Retinal pigment epithelial cell (primary cell): ENCODE data around the gene HSFX1.

Experiments used
- DNase-seq: peaks from one replicate; pipeline ENCODE4 v3.0.0-alpha.2; 2010; ENCODE audit warnings: low read depth
- H3K4me3 ChIP-seq: 2 replicates; pipeline ENCODE4 v1.5.1; 2011; ENCODE audit warnings: mild to moderate bottlenecking, low read length, control low read depth, moderate library complexity
- TF ChIP-seq, protein P1 (sequence below): conservative IDR thresholded peaks from 2 replicates; pipeline ENCODE4 v1.5.1; 2011; ENCODE audit warnings: low read depth, low read length, control low read depth, inconsistent platforms

HSFX1 gene

DNA sequence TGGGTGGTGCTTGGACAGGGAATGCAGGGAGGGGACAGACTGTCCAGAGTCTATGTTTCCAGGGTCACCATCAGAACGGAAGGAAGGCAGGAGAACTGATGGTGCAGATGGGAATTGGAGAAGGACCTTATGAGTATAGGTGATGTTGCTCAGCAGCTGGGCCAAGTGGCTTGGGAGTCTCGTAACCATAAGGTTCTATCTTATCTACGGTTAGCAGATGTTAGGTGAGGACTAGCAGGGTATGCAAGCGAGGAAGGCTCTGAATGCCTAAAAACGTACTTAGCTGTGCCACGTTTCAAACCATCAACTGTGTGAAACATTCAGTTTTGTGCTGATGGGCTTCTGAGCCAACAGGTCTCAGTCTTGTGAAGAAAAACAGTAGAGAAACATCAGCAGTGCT is 30.2 kb downstream of the HSFX1 start:
- no peak overlapping the region for H3K4me3 ChIP-seq
- no peak for DNase-seq
- TF ChIP-seq, protein P1, sequence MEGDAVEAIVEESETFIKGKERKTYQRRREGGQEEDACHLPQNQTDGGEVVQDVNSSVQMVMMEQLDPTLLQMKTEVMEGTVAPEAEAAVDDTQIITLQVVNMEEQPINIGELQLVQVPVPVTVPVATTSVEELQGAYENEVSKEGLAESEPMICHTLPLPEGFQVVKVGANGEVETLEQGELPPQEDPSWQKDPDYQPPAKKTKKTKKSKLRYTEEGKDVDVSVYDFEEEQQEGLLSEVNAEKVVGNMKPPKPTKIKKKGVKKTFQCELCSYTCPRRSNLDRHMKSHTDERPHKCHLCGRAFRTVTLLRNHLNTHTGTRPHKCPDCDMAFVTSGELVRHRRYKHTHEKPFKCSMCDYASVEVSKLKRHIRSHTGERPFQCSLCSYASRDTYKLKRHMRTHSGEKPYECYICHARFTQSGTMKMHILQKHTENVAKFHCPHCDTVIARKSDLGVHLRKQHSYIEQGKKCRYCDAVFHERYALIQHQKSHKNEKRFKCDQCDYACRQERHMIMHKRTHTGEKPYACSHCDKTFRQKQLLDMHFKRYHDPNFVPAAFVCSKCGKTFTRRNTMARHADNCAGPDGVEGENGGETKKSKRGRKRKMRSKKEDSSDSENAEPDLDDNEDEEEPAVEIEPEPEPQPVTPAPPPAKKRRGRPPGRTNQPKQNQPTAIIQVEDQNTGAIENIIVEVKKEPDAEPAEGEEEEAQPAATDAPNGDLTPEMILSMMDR: no peak

DNA sequence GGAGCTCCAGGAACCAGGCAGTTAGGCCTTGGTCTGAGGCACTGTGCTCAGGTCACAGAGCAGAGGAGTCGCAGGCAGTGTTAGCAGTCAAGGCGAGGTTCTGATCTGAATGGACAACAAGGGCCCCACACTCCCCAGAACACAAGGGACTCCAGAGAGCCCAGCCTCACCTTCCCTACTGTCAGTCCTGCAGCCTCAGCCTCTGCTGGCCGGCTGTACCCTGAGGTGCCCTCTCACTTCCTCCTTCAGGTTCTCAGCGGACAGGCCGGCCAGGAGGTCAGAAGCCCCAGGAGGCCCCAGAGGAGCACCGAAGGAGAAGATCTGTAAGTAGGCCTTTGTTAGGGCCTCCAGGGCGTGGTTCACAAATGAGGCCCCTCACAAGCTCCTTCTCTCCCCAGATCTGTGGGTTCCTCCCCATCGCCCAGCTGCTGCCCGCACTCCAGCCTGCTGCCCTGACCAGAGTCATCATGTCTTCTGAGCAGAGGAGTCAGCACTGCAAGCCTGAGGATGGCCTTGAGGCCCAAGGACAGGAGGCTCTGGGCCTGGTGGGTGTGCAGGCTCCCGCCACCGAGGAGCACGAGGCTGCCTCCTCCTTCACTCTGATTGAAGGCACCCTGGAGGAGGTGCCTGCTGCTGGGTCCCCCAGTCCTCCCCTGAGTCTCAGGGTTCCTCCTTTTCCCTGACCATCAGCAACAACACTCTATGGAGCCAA is 34.0 kb downstream of the HSFX1 start:
- no peak overlapping the region for H3K4me3 ChIP-seq
- TF ChIP-seq, protein P1: no peak
- DNase-seq: no peak

DNA sequence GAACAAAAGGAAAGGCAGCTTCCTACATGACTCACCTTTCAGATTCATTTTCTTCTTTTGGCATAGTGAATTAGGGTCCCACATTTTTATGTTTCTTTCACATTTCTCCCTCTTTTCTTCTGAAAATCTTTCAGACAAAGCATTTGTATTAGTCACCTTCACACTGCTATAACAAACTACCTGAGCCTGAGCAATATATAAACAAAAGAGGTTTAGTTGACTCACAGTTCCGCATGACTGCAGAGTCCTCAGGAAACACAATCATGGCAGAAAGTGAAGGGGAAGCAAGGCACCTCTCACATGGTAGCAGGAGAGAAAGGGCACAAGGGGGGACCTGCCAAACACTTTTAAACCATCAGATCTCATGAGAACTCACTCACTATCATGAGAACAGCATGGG is 44.8 kb downstream of the HSFX1 start:
- H3K4me3 ChIP-seq: no peak overlapping the region
- no peak for DNase-seq
- TF ChIP-seq, protein P1: no peak

DNA sequence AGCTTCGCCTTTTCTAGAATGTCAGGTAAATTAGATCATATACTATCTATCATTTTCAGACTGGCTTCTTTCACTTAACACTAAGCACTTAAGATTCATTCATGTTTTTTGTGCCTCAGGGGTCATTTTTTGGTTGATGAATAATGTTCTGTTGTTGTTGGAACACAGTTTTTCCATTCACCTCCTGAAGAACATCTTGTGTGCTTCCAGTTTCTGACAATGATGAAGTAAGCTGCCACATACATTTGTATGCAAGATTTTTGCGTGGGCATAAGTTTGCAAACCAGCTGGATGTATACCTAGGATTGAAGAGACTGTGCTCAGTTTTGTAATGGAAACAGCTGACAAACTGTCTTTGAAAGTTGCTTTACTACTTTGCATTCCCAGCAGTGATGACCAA is 45.5 kb downstream of the HSFX1 start:
- DNase-seq: no peak
- TF ChIP-seq, protein P1: no peak
- H3K4me3 ChIP-seq: no peak overlapping the region

DNA sequence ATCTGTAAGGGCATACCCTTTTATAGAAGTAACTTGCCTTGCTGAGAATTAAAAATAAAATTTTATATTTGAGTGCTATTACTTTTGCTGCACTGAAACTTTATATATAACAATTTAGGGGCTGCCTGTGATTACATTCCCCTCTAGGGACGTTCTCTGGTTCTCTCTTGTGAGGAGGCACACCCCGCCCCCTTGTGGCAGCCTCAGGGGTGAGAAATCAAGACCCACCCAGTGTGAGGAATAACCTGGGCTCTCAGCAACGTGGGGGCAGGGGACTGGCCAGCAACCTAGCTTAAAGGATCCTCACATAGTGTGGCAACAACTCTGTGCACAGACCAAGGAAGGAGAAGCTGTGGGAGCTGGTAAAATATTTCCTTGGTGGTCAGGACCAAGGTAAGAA is 51.6 kb downstream of the HSFX1 start:
- no peak overlapping the region for H3K4me3 ChIP-seq
- TF ChIP-seq, protein P1: peak; percentile 45
- DNase-seq: no peak
